Measurements from ENCODE around the gene ATP8A2.

DNA sequence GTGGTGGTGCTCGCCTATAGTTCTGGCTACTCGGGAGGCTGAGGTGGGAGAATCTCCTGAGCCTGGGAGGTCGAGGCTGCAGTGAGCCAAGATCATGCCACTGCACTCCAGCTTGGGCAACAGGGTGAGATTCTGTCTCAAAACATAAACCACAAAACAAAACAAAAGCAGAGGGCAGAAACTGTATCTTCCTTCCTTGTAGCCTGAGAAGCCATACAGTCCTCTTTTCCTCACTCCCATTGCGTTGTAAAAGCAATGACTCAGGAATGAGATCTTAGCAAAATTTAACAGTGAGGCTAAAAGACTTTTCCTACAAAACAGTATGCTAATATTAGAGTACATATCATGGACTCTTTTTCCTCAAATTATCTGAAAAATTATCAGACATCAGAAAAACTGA, 549.2 kb downstream of the ATP8A2 start:
- TF ChIP-seq, protein P1, sequence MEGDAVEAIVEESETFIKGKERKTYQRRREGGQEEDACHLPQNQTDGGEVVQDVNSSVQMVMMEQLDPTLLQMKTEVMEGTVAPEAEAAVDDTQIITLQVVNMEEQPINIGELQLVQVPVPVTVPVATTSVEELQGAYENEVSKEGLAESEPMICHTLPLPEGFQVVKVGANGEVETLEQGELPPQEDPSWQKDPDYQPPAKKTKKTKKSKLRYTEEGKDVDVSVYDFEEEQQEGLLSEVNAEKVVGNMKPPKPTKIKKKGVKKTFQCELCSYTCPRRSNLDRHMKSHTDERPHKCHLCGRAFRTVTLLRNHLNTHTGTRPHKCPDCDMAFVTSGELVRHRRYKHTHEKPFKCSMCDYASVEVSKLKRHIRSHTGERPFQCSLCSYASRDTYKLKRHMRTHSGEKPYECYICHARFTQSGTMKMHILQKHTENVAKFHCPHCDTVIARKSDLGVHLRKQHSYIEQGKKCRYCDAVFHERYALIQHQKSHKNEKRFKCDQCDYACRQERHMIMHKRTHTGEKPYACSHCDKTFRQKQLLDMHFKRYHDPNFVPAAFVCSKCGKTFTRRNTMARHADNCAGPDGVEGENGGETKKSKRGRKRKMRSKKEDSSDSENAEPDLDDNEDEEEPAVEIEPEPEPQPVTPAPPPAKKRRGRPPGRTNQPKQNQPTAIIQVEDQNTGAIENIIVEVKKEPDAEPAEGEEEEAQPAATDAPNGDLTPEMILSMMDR (IDR thresholded peaks at IDR 0.05): no peak
- TF ChIP-seq POLR2A (IDR thresholded peaks at IDR 0.05): no peak
